ENCODE results near the gene ASIC2. TPM values are rescaled to one million over a fixed set of nuclear protein-coding genes. Genes with fewer than 3 reads are reported as not detected.

ASIC2 gene
- total RNA-seq, 2 experiments from 2014 or later = not detected

DNA sequence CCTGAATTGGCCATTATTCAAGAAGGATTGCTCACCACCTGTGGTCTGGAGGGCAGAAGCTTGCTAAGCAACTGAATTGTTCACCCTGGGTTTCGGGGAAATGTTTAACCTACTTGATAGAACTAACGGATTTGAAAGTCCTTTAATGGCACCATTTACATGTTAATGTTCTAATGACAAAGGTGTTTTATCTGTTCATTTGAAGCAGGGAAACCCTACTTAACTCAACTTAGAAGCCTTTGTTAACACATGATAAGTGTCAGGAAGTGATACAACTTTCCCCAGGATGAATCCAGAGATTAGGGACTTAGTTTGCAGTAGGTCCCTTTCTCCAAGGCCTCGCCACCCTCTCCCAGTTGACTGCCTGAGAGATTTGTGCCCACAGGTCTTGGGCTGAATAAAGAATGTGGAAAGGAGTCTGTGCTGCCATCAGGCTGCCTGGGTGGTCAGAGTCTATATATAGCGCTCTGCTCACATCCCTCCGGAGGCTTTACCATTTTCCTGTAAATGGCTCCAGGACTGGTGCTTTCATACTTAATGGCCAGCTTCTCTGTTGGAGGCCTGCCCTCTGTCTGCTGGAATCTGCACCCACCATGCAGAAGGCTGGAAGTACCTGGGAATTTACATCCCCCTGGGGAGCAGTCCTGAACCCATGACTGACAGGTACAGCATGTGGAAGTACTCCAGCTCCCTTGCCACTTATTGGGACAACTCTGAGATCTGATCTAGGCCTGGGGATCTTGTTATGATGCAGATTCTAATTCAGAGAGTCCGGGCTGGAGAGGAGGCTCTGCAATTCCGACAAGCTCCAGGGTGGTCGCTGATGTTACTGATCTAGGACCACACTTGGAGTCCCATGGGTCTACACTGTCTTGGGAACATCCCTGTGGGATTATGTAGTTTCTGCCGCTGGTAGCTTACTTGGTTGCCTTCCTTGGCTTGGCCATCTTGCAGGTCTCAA is 99.9 kb downstream of the ASIC2 start:
- CTCF ChIA-PET = no interaction called here
- no peaks in the 10 kb centered on the region for H3K4me1 Mint-ChIP-seq (ENCODE audit: low read depth)
- no peak for ATAC-seq
- H3K27me3 Mint-ChIP-seq = peaks cover 8% of the 10 kb centered on the region
- no peak overlapping the region for H3K4me3 Mint-ChIP-seq
- no peaks in the 10 kb centered on the region for H3K9me3 Mint-ChIP-seq
- POLR2A ChIA-PET = no interaction called here
- no peaks in the 10 kb centered on the region for H3K36me3 Mint-ChIP-seq (ENCODE audit: low read depth)
- TF ChIP-seq, protein P1, sequence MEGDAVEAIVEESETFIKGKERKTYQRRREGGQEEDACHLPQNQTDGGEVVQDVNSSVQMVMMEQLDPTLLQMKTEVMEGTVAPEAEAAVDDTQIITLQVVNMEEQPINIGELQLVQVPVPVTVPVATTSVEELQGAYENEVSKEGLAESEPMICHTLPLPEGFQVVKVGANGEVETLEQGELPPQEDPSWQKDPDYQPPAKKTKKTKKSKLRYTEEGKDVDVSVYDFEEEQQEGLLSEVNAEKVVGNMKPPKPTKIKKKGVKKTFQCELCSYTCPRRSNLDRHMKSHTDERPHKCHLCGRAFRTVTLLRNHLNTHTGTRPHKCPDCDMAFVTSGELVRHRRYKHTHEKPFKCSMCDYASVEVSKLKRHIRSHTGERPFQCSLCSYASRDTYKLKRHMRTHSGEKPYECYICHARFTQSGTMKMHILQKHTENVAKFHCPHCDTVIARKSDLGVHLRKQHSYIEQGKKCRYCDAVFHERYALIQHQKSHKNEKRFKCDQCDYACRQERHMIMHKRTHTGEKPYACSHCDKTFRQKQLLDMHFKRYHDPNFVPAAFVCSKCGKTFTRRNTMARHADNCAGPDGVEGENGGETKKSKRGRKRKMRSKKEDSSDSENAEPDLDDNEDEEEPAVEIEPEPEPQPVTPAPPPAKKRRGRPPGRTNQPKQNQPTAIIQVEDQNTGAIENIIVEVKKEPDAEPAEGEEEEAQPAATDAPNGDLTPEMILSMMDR (IDR thresholded peaks at IDR 0.05) = no peak
- intact Hi-C loops (cut with micrococcal nuclease) = loop anchor here (10.0 kb wide), 1 partner anchor 342 kb away; no protein-coding TSS in a partner anchor
- no peak for DNase-seq
- no peak overlapping the region for H3K27ac Mint-ChIP-seq

DNA sequence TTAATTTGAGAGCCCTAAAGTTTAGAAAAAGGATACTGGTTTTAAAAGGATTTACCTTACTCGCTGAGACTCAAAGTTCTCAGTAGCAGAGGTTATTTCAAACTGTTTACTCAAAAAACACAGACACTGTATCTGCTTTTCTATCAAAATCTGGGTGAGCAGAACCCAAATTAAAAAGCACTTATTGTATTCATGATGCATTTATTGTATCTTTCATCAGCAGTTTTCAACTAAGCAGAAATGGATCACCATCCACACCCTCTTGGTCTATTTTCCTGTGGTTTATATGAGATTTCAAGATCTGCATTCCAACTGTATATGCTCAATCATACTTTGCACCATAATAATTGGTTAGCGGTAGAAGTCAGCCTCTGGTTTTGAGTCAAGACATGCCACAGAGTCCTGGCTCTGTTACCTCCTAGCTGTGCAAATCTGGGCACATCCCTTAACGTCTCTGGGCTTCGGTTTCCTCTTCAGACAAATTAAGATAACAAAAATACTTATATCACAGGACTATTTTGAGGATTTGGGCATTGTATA is 109.5 kb downstream of the ASIC2 start:
- TF ChIP-seq, protein P1 (IDR thresholded peaks at IDR 0.05) = no peak
- intact Hi-C loops (cut with micrococcal nuclease) = no loop called here
- Mint-ChIP-seq H3K9me3 (no peaks in the 10 kb centered on the region), H3K36me3 (ENCODE audit: low read depth) (no peaks in the 10 kb centered on the region), H3K27me3 (peaks cover 23% of the 10 kb centered on the region), H3K4me1 (ENCODE audit: low read depth) (no peaks in the 10 kb centered on the region), H3K27ac (no peak overlapping the region), H3K4me3 (no peak overlapping the region)
- ChIA-PET CTCF (no interaction called here), POLR2A (no interaction called here)
- no peak for ATAC-seq
- DNase-seq = no peak

DNA sequence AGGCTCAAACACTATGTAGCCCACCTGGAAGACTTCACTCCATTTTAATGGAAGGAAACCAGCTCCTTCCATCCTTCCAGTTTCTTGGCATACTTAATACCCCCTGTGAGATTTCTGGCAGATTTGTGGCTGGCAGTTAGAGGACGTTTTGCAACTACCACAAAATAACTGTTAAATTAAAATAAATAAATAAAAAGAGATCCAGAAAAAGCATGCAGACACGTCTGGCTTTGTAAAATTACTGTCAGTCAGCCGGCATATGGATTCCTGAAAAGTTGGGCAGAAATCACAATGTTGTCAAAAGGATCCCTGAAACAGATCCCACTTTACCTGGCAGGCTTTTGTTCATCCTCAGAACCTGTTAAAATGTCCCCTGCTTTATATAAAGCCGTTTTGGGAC is 113.9 kb downstream of the ASIC2 start:
- CTCF ChIA-PET = no interaction called here
- POLR2A ChIA-PET = no interaction called here
- no peak for DNase-seq
- Mint-ChIP-seq H3K27me3 (peaks cover 12% of the 10 kb centered on the region), H3K36me3 (ENCODE audit: low read depth) (no peaks in the 10 kb centered on the region), H3K27ac (no peak overlapping the region), H3K4me1 (ENCODE audit: low read depth) (no peaks in the 10 kb centered on the region), H3K4me3 (no peak overlapping the region), H3K9me3 (no peaks in the 10 kb centered on the region)
- no peak for ATAC-seq
- intact Hi-C loops (cut with micrococcal nuclease) = no loop called here
- TF ChIP-seq, protein P1 (IDR thresholded peaks at IDR 0.05) = no peak

DNA sequence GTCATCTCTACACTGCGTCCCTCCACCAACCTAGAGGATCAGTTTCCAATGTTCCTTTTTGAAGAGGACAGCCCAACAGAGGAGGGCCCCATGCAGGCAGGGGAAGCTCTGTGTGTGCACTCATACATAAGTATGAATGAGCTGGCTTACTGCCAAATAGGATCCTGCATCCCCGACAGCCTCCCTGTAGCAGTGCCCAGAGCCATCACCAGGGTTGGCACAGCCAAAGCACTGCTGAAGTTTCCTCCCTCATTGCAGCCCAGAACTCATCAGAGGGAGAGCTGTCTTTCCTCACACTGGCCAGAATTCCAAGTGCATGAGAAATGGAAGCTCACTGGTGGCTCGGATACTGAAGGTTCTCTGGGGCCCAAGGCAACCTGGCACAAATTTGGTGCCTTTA is 114.4 kb downstream of the ASIC2 start:
- intact Hi-C loops (cut with micrococcal nuclease) = no loop called here
- ChIA-PET POLR2A (no interaction called here), CTCF (no interaction called here)
- TF ChIP-seq, protein P1 (IDR thresholded peaks at IDR 0.05) = no peak
- Mint-ChIP-seq H3K27ac (no peak overlapping the region), H3K36me3 (ENCODE audit: low read depth) (no peaks in the 10 kb centered on the region), H3K4me1 (ENCODE audit: low read depth) (no peaks in the 10 kb centered on the region), H3K27me3 (peaks cover 10% of the 10 kb centered on the region), H3K9me3 (no peaks in the 10 kb centered on the region), H3K4me3 (no peak overlapping the region)
- ATAC-seq (no peak), DNase-seq (no peak)

DNA sequence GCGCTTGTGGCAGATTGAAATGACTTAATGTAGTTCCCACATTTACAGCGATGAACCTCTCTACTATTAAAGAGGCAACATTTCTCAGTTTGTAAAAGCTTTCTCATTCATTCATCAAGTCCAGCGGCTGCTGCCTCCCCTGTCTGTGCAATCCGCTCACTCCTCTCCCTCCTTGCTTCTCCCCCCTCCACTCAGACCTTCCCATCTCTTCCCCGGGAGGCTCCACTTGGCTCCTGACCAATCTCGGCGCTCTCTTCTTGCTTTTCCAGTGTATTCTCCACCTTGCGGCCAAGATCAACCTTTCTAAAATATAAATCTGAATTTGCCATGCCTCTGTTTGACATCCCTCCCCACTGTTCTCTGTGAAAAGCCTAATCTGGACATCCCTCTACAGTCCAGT is 117.5 kb downstream of the ASIC2 start:
- CTCF ChIA-PET = no interaction called here
- ATAC-seq (no peak), DNase-seq (no peak)
- Mint-ChIP-seq H3K4me1 (ENCODE audit: low read depth) (no peaks in the 10 kb centered on the region), H3K36me3 (ENCODE audit: low read depth) (no peaks in the 10 kb centered on the region), H3K4me3 (no peak overlapping the region), H3K27ac (no peak overlapping the region), H3K9me3 (no peaks in the 10 kb centered on the region), H3K27me3 (peaks cover 6% of the 10 kb centered on the region)
- POLR2A ChIA-PET = no interaction called here
- intact Hi-C loops (cut with micrococcal nuclease) = no loop called here
- TF ChIP-seq, protein P1 (IDR thresholded peaks at IDR 0.05) = no peak

Data from activated CD8-positive, alpha-beta T cell treated with anti-CD3 and anti-CD28 coated beads for 36 hours (primary cell).